Measurements from ENCODE around the gene ACBD4.

DNA sequence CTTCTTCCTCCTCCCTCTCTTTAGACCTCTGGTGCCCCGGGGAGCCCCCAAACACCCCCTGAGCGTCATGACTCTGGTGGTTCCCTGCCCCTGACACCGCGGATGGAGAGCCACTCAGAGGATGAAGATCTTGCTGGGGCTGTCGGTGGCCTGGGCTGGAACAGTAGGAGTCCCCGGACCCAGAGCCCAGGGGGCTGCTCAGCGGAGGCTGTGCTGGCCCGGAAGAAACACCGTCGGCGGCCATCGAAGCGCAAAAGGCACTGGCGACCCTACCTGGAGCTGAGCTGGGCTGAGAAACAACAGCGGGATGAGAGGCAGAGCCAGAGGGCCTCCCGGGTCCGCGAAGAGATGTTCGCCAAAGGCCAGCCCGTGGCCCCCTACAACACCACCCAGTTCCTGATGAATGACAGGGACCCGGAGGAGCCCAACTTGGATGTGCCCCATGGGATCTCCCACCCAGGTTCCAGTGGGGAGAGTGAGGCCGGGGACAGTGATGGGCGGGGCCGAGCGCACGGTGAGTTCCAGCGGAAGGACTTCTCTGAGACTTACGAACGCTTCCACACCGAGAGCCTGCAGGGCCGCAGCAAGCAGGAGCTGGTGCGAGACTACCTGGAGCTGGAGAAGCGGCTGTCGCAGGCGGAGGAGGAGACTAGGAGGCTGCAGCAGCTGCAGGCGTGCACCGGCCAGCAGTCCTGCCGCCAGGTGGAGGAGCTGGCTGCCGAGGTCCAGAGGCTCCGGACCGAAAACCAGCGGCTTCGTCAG lies 33.7 kb downstream of the ACBD4 start:
- TF ChIP-seq, protein P1, sequence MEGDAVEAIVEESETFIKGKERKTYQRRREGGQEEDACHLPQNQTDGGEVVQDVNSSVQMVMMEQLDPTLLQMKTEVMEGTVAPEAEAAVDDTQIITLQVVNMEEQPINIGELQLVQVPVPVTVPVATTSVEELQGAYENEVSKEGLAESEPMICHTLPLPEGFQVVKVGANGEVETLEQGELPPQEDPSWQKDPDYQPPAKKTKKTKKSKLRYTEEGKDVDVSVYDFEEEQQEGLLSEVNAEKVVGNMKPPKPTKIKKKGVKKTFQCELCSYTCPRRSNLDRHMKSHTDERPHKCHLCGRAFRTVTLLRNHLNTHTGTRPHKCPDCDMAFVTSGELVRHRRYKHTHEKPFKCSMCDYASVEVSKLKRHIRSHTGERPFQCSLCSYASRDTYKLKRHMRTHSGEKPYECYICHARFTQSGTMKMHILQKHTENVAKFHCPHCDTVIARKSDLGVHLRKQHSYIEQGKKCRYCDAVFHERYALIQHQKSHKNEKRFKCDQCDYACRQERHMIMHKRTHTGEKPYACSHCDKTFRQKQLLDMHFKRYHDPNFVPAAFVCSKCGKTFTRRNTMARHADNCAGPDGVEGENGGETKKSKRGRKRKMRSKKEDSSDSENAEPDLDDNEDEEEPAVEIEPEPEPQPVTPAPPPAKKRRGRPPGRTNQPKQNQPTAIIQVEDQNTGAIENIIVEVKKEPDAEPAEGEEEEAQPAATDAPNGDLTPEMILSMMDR (IDR thresholded peaks at IDR 0.05; ENCODE audit: low read length) = no peak
- TF ChIP-seq EZH2 (IDR thresholded peaks at IDR 0.05; ENCODE audit: borderline replicate concordance, low read length) = no peak
